MCF 10A (cell line): ENCODE measurements around the gene TMEM51. TPM values are rescaled to one million over a fixed set of nuclear protein-coding genes. Genes with fewer than 3 reads are reported as not detected.

Source experiments
- BruUV-seq: library from RNA; stranded (reverse); fragments of 400-500 nt; replicated peaks from 2 replicates; lab custom pipeline; 2021; lab: Mats Ljungman, UMichigan
- CTCF ChIA-PET: fragments of 300-600 bp; sonication (Branson Sonifier 250); formaldehyde crosslinking; extraction: SDS; loops from one replicate; lab custom pipeline; 2021; ENCODE audit warnings: antibody characterized with exemption, inconsistent platforms; lab: Yijun Ruan, JAX
- POLR2A ChIA-PET: fragments of 300-600, 350-650 bp; sonication (Branson Sonifier 250); formaldehyde crosslinking; extraction: SDS; loops from one replicate; lab custom pipeline; 2020; ENCODE audit warnings: antibody characterized with exemption, inconsistent platforms; lab: Yijun Ruan, JAX
- DNase-seq: peaks from one replicate; pipeline ENCODE4 v3.0.0-alpha.2; 2018; ENCODE audit not compliant: unreplicated experiment
- H3K27ac Mint-ChIP-seq: one replicate; pipeline ENCODE4 v1.8.0; 2022; ENCODE audit warnings: mild to moderate bottlenecking, low read depth, mixed read lengths; ENCODE audit not compliant: unreplicated experiment
- H3K27me3 Mint-ChIP-seq: one replicate; pipeline ENCODE4 v1.8.0; 2022; ENCODE audit warnings: mixed read lengths; ENCODE audit not compliant: insufficient read depth, unreplicated experiment
- H3K36me3 Mint-ChIP-seq: one replicate; pipeline ENCODE4 v1.8.0; 2022; ENCODE audit warnings: mild to moderate bottlenecking, moderate library complexity, mixed read lengths; ENCODE audit not compliant: insufficient read depth, unreplicated experiment
- H3K4me1 Mint-ChIP-seq: one replicate; pipeline ENCODE4 v1.8.0; 2022; ENCODE audit warnings: mixed read lengths; ENCODE audit not compliant: insufficient read depth, unreplicated experiment
- H3K4me3 Mint-ChIP-seq: one replicate; pipeline ENCODE4 v1.8.0; 2022; ENCODE audit warnings: mild to moderate bottlenecking, moderate library complexity, mixed read lengths; ENCODE audit not compliant: unreplicated experiment
- H3K9me3 Mint-ChIP-seq: one replicate; pipeline ENCODE4 v1.8.0; 2022; ENCODE audit warnings: mixed read lengths; ENCODE audit not compliant: unreplicated experiment
- intact Hi-C: fragments of 100-400 bp; cut with micrococcal nuclease; formaldehyde crosslinking; loops from 2 replicates; pipeline ENCODE4 v1.14.1; 2022
- total RNA-seq: library from RNA; stranded (reverse); gene quantifications from 2 replicates; pipeline ENCODE4 v1.2.3, GENCODE V29; 2022
- TF ChIP-seq, protein P1 (sequence below): fragments of 200-600 bp; IDR thresholded peaks from one replicate; pipeline ENCODE4 v1.8.0; 2022; ENCODE audit warnings: antibody characterized with exemption, mild to moderate bottlenecking; ENCODE audit not compliant: unreplicated experiment

TMEM51 gene
- total RNA-seq, 1 experiment from 2014 or later: 6.4 TPM

DNA sequence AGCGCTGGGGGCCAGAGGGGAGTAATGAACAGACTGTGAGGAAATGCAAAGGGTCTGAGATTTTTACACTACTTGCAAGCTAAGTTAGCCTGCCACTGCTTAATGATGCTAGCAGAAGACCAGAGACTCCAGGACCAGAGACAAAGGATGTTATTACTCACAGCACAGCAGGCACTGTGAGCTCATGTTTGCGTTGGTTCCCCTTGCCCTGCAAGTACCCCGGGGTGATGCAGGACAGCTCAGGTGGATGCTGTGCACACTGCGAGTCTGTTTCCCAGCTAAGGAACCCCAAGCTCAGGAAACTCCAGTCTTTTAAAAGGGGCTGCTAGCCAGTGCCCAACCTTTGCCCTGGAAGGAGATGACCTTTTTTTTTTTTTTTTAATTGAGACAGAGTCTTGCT is 94.7 kb downstream of the TMEM51 start:
- Mint-ChIP-seq H3K27me3 (peaks cover 51% of the 10 kb centered on the region), H3K36me3 (no peaks in the 10 kb centered on the region)
- POLR2A ChIA-PET: interaction anchor here (0.6 to 2.2 kb wide), 2 partner anchors 37 to 77 kb away, joined by 3 to 4 read pairs; no protein-coding TSS in a partner anchor

DNA sequence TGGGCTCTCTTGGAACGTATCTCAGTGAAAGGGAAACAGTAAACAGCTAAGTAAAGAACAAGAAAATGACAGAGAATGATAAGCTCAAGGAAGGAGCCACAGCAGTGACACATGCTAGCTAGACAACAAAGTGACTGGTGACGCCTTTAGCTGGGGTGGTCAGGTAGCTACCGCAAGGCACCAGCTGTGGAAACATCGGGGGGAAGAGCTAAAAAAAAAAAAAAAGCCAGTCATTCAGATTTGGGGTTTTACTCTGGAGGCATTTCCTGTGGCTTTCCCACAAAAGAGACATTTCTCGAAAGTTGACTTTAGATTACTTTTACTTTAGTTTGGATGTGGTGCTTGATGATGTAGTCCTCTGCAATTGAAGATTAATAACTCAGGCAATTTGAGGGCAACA is 95.5 kb downstream of the TMEM51 start:
- intact Hi-C loops: no loop called here
- Mint-ChIP-seq H3K4me3 (no peak overlapping the region), H3K9me3 (no peaks in the 10 kb centered on the region), H3K27me3 (peaks cover 51% of the 10 kb centered on the region), H3K27ac (no peak overlapping the region), H3K4me1 (peaks cover 14% of the 10 kb centered on the region), H3K36me3 (no peaks in the 10 kb centered on the region)
- DNase-seq: no peak
- TF ChIP-seq, protein P1, sequence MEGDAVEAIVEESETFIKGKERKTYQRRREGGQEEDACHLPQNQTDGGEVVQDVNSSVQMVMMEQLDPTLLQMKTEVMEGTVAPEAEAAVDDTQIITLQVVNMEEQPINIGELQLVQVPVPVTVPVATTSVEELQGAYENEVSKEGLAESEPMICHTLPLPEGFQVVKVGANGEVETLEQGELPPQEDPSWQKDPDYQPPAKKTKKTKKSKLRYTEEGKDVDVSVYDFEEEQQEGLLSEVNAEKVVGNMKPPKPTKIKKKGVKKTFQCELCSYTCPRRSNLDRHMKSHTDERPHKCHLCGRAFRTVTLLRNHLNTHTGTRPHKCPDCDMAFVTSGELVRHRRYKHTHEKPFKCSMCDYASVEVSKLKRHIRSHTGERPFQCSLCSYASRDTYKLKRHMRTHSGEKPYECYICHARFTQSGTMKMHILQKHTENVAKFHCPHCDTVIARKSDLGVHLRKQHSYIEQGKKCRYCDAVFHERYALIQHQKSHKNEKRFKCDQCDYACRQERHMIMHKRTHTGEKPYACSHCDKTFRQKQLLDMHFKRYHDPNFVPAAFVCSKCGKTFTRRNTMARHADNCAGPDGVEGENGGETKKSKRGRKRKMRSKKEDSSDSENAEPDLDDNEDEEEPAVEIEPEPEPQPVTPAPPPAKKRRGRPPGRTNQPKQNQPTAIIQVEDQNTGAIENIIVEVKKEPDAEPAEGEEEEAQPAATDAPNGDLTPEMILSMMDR: no peak
- ChIA-PET POLR2A (interaction anchor here (0.6 to 2.2 kb wide), 3 partner anchors 16 to 104 kb away, joined by 3 to 4 read pairs (median 3); no protein-coding TSS in a partner anchor), CTCF (no interaction called here)
- BruUV-seq: no TSS peak

More for the DNA sequence above, 94.7 kb downstream of the TMEM51 start:
- TF ChIP-seq, protein P1: no peak
- CTCF ChIA-PET: interaction anchor here (1.0 kb wide), 1 partner anchor 9 kb away, joined by 3 read pairs; no protein-coding TSS in a partner anchor
- no TSS peak for BruUV-seq
- Mint-ChIP-seq H3K4me3 (no peak overlapping the region), H3K4me1 (peaks cover 14% of the 10 kb centered on the region), H3K9me3 (no peaks in the 10 kb centered on the region), H3K27ac (no peak overlapping the region)
- intact Hi-C loops: no loop called here
- no peak for DNase-seq

DNA sequence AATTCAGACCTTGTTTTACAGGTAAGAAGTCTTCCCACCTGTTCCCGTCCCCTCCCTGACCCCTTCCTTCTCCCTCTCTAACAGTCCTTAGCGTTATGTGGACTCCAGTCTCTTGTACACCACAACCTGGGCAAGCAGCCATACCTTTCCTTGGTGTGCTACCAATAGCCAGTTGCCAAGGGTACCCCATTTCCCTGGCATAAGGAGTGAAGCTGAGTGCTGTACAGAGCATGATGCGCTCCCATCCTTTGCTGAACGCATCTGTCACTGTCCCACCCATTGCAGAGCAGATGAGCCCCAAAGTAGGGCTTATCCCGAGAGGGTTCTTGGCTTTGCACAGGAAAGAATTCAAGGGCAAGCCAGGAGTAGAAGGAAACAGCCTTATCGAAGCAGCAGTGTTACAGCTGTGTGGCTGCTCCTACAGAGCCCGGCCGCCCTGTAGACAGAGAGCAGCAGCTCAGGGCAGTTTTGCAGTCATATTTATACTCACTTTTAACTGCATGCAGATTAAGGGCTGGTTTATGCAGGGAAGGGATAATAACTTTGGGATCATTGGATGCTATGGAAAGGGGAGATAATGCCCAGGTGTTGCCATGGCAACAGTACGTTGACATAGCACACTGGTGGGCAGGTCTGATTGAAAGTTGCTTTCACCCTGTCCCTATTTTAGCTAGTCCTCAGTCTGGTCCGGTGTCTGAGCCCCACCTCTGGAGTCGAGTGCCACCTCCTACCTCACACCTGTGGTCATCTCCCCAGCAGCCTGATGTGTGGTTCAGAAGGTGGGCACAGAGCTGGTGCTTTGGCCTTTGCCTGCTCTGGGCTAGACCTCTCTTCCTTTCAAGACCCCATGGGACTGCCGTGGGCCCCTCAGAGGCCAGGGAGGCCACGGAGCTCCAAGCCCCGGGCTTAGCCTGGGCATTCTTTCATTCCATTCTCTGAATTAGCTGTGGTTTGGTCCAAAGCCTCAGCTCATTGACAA is 98.6 kb downstream of the TMEM51 start:
- TF ChIP-seq, protein P1: no peak
- no peak for DNase-seq
- Mint-ChIP-seq H3K4me1 (peaks cover 5% of the 10 kb centered on the region), H3K36me3 (no peaks in the 10 kb centered on the region), H3K27me3 (peaks cover 62% of the 10 kb centered on the region), H3K9me3 (no peaks in the 10 kb centered on the region), H3K27ac (no peak overlapping the region), H3K4me3 (no peak overlapping the region)
- BruUV-seq: no TSS peak
- intact Hi-C loops: no loop called here
- ChIA-PET POLR2A (no interaction called here), CTCF (interaction anchor here (0.7 kb wide), 1 partner anchor 21 kb away, joined by 3 read pairs; no protein-coding TSS in a partner anchor)

DNA sequence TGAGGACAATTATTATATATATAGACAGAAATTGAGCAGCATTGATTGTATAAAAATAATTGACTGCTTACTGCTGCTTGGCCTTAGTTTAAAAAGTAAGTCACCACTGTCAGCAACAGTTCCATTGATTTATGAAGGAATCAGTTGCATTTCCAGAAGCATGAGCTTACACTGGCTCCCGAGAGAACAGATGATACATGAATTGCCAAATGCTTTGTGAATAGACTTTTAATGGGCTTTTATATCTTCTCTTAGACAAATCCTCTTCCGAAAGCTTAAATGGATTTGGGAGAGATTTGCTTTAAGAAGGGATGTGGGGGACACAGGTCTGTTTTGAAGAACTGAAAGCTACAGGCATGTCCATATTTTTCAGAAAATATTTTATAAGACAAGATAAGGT is 101.0 kb downstream of the TMEM51 start:
- DNase-seq: no peak
- intact Hi-C loops: no loop called here
- ChIA-PET POLR2A (no interaction called here), CTCF (interaction anchor here (1.2 to 3.2 kb wide), 3 partner anchors 18 to 126 kb away, joined by 3 to 12 read pairs (median 3); no protein-coding TSS in a partner anchor)
- no peaks in the 10 kb centered on the region for H3K4me1 Mint-ChIP-seq
- no TSS peak for BruUV-seq
- no peak overlapping the region for H3K27ac Mint-ChIP-seq
- no peaks in the 10 kb centered on the region for H3K9me3 Mint-ChIP-seq
- TF ChIP-seq, protein P1: no peak
- H3K4me3 Mint-ChIP-seq: no peak overlapping the region
- H3K27me3 Mint-ChIP-seq: peaks cover 38% of the 10 kb centered on the region
- no peaks in the 10 kb centered on the region for H3K36me3 Mint-ChIP-seq
